HEK293 (cell line): Measurements from ENCODE around the gene NT5DC4.
A peak's percentile ranks its signal among the peaks of the same experiment; 100 is the strongest.

Experiments used
- CTCF ChIA-PET: fragments of 350-600 bp; formaldehyde crosslinking; extraction: SDS; loops from one replicate; lab custom pipeline; 2021; ENCODE audit warnings: antibody characterized with exemption; lab: Yijun Ruan, JAX
- POLR2A ChIA-PET: fragments of 300-600 bp; formaldehyde crosslinking; extraction: SDS; loops from one replicate; lab custom pipeline; 2020; ENCODE audit warnings: antibody characterized with exemption, inconsistent platforms; lab: Yijun Ruan, JAX
- H3K27ac ChIP-seq: fragments of 200-500 bp; sonication (Bioruptor generic); 2 replicates; pipeline ENCODE4 v1.5.1; 2014; ENCODE audit warnings: low read depth, low read length, control low read depth, inconsistent platforms; ENCODE audit errors: extremely low read depth
- H3K36me3 ChIP-seq, 2 experiments: fragments of 200-500 bp in 1 of 2; sonication (Bioruptor generic) in 1 of 2; 1 replicate in 1 of 2; 2 replicates in 1 of 2; pipeline ENCODE4 v1.5.1; 2014 to 2017; ENCODE audit warnings: inconsistent platforms in 2 of 2, low read length in 2 of 2; ENCODE audit not compliant: control insufficient read depth in 2 of 2, insufficient read depth in 1 of 2
- H3K4me1 ChIP-seq: fragments of 200-500 bp; sonication (Bioruptor generic); 2 replicates; pipeline ENCODE4 v1.5.1; 2014; ENCODE audit warnings: mild to moderate bottlenecking, low read length, inconsistent platforms; ENCODE audit not compliant: control insufficient read depth, insufficient read depth
- H3K4me3 ChIP-seq: 2 replicates; pipeline ENCODE4 v1.5.1; 2011; ENCODE audit warnings: low read depth, mild to moderate bottlenecking, control low read depth, low read length, moderate library complexity
- H3K9me3 ChIP-seq: fragments of 200-500 bp; sonication (Bioruptor generic); 2 replicates; pipeline ENCODE4 v1.5.1; 2014; ENCODE audit warnings: low read depth, low read length, inconsistent platforms; ENCODE audit not compliant: control insufficient read depth, insufficient read depth
- CTCF ChIP-seq: fragments of 450-650 bp; formaldehyde crosslinking; IDR thresholded peaks from 2 replicates; pipeline ENCODE4 v1.5.1; 2016; ENCODE audit warnings: missing biosample characterization, missing genetic modification characterization
- GLI4 ChIP-seq: fragments of 450-650 bp; formaldehyde crosslinking; IDR thresholded peaks from 2 replicates; pipeline ENCODE4 v1.5.1; 2016; ENCODE audit warnings: missing biosample characterization, missing genetic modification characterization
- HIC1 ChIP-seq: fragments of 450-650 bp; formaldehyde crosslinking; IDR thresholded peaks from 2 replicates; pipeline ENCODE4 v1.5.1; 2016; ENCODE audit warnings: missing biosample characterization, missing genetic modification characterization
- HOXD13 ChIP-seq: sonication (generic); formaldehyde crosslinking; IDR thresholded peaks from 2 replicates; pipeline ENCODE4 v1.8.0; 2022; ENCODE audit warnings: missing genetic modification reagents, borderline replicate concordance
- INSM2 ChIP-seq: fragments of 450-650 bp; formaldehyde crosslinking; IDR thresholded peaks from 2 replicates; pipeline ENCODE4 v1.5.1; 2016; ENCODE audit warnings: missing biosample characterization, missing genetic modification characterization
- PATZ1 ChIP-seq: fragments of 450-650 bp; formaldehyde crosslinking; IDR thresholded peaks from 2 replicates; pipeline ENCODE4 v1.5.1; 2016; ENCODE audit warnings: missing biosample characterization, missing genetic modification characterization
- PBX3 ChIP-seq: sonication (generic); formaldehyde crosslinking; IDR thresholded peaks from 2 replicates; pipeline ENCODE4 v1.8.1; 2022; ENCODE audit warnings: mild to moderate bottlenecking, moderate library complexity, missing genetic modification reagents
- PRDM1 ChIP-seq: fragments of 450-650 bp; formaldehyde crosslinking; IDR thresholded peaks from 2 replicates; pipeline ENCODE4; 2016; ENCODE audit warnings: missing biosample characterization, missing genetic modification characterization
- SP7 ChIP-seq: fragments of 450-650 bp; formaldehyde crosslinking; IDR thresholded peaks from 2 replicates; pipeline ENCODE4 v1.5.1; 2016; ENCODE audit warnings: missing biosample characterization, missing genetic modification characterization
- ZBTB17 ChIP-seq: fragments of 450-650 bp; formaldehyde crosslinking; IDR thresholded peaks from 2 replicates; pipeline ENCODE4 v1.5.1; 2016; ENCODE audit warnings: missing biosample characterization, missing genetic modification characterization
- ZBTB8A ChIP-seq: fragments of 450-650 bp; formaldehyde crosslinking; IDR thresholded peaks from 2 replicates; pipeline ENCODE4 v1.5.1; 2016; ENCODE audit warnings: missing biosample characterization, missing genetic modification characterization
- ZFP69B ChIP-seq: fragments of 450-650 bp; formaldehyde crosslinking; IDR thresholded peaks from 2 replicates; pipeline ENCODE4 v1.5.1; 2016; ENCODE audit warnings: missing biosample characterization, missing genetic modification characterization
- ZNF169 ChIP-seq: fragments of 450-650 bp; formaldehyde crosslinking; IDR thresholded peaks from 2 replicates; pipeline ENCODE4 v1.5.1; 2016; ENCODE audit warnings: missing biosample characterization, missing genetic modification characterization
- ZNF174 ChIP-seq: fragments of 450-650 bp; formaldehyde crosslinking; IDR thresholded peaks from 2 replicates; pipeline ENCODE4 v1.5.0; 2017; ENCODE audit warnings: missing biosample characterization, mild to moderate bottlenecking, missing genetic modification characterization
- ZNF2 ChIP-seq: fragments of 450-650 bp; formaldehyde crosslinking; IDR thresholded peaks from 2 replicates; pipeline ENCODE4 v1.5.1; 2016; ENCODE audit warnings: missing biosample characterization, missing genetic modification characterization
- ZNF335 ChIP-seq: fragments of 450-650 bp; formaldehyde crosslinking; conservative IDR thresholded peaks from 2 replicates; pipeline ENCODE4 v1.5.1; 2016; ENCODE audit warnings: missing biosample characterization, missing genetic modification characterization
- ZNF354C ChIP-seq: fragments of 450-650 bp; formaldehyde crosslinking; IDR thresholded peaks from 2 replicates; pipeline ENCODE4 v1.5.1; 2016; ENCODE audit warnings: missing biosample characterization, missing genetic modification characterization, low read depth, borderline replicate concordance
- ZNF501 ChIP-seq: fragments of 450-650 bp; formaldehyde crosslinking; IDR thresholded peaks from 2 replicates; pipeline ENCODE4 v1.5.1; 2016; ENCODE audit warnings: missing biosample characterization, missing genetic modification characterization
- ZNF654 ChIP-seq: fragments of 450-650 bp; formaldehyde crosslinking; IDR thresholded peaks from 2 replicates; pipeline ENCODE4 v1.5.1; 2016; ENCODE audit warnings: low read depth, missing biosample characterization, missing genetic modification characterization
- ZNF660 ChIP-seq: fragments of 450-650 bp; IDR thresholded peaks from 2 replicates; pipeline ENCODE4 v1.5.1; 2018; ENCODE audit warnings: missing biosample characterization, mild to moderate bottlenecking, missing genetic modification characterization
- ZNF677 ChIP-seq: fragments of 450-650 bp; IDR thresholded peaks from 2 replicates; pipeline ENCODE4 v1.5.0; 2018; ENCODE audit warnings: missing biosample characterization, mild to moderate bottlenecking, missing genetic modification characterization, moderate library complexity
- ZNF768 ChIP-seq: fragments of 450-650 bp; formaldehyde crosslinking; IDR thresholded peaks from 2 replicates; pipeline ENCODE4 v1.5.1; 2018; ENCODE audit warnings: missing biosample characterization, mild to moderate bottlenecking, missing genetic modification characterization
- ZNF837 ChIP-seq: fragments of 450-650 bp; formaldehyde crosslinking; IDR thresholded peaks from 2 replicates; pipeline ENCODE4 v1.5.1; 2016; ENCODE audit warnings: missing biosample characterization, missing genetic modification characterization

NT5DC4 gene

GRCh38 chr2:112725545-112726457 lies 5.0 kb downstream of the NT5DC4 start:
- no peak overlapping the region for H3K4me3 ChIP-seq
- POLR2A ChIA-PET = interaction anchor here (0.5 to 2.7 kb wide), 6 partner anchors 13 to 138 kb away, joined by 3 to 8 read pairs (median 3); no protein-coding TSS in a partner anchor
- CTCF ChIA-PET = interaction anchor here (0.6 to 8.9 kb wide), 40 partner anchors 10 to 1479 kb away, joined by 3 to 204 read pairs (median 6); partner anchors contain the start of genes CHCHD5 and SLC20A1
- 0 out of 2 replicates have a peak, but pooled peaks have one; percentile 47 for TF ChIP-seq ZNF768
- TF ChIP-seq HOXD13 (CRISPR knock-in tag) = no peak
- no peaks in the 10 kb centered on the region for H3K4me1 ChIP-seq
- H3K36me3 ChIP-seq = no peaks in the 10 kb centered on the region
- no peak overlapping the region for H3K27ac ChIP-seq
- no peaks in the 10 kb centered on the region for H3K9me3 ChIP-seq

- Histone ChIP-seq H3K9me3 (no peaks in the 10 kb centered on the region), H3K4me3 (no peak overlapping the region), H3K27ac (no peak overlapping the region), H3K36me3 (no peaks in the 10 kb centered on the region), H3K4me1 (no peaks in the 10 kb centered on the region)
- ChIA-PET POLR2A (interaction anchor here (0.5 to 2.7 kb wide), 4 partner anchors 80 to 139 kb away, joined by 3 to 8 read pairs (median 3); no protein-coding TSS in a partner anchor), CTCF (interaction anchor here (0.6 to 8.9 kb wide), 34 partner anchors 10 to 1480 kb away, joined by 3 to 204 read pairs (median 6); partner anchors contain the start of genes CHCHD5 and SLC20A1)
- peak; percentile 44; the same call in 1 of the 2 replicates for TF ChIP-seq PATZ1 (tag by site-specific recombination)
- TF ChIP-seq ZNF677 (tag by site-specific recombination) = no peak
- TF ChIP-seq ZNF169 = no peak
- no peak for TF ChIP-seq INSM2 (tag by site-specific recombination)
- peak; percentile 60 for TF ChIP-seq ZBTB17 (tag by site-specific recombination)
- TF ChIP-seq ZBTB8A (tag by site-specific recombination) = peak; percentile 79
- TF ChIP-seq SP7 (tag by site-specific recombination) = peak; percentile 40; the same call in 1 of the 2 replicates
- TF ChIP-seq ZNF335 (tag by site-specific recombination) = peak; percentile 43
- no peak for TF ChIP-seq GLI4 (tag by site-specific recombination)
- 0 out of 2 replicates have a peak, but pooled peaks have one; percentile 42 for TF ChIP-seq ZNF2
- peak; percentile 63; the same call in 1 of the 2 replicates for TF ChIP-seq HIC1 (tag by site-specific recombination)
- peak; percentile 42; the same call in 1 of the 2 replicates for TF ChIP-seq PRDM1
- no peak for TF ChIP-seq ZNF174 (tag by site-specific recombination)
- TF ChIP-seq ZNF501 (tag by site-specific recombination) = 0 out of 2 replicates have a peak, but pooled peaks have one; percentile 30
- no peak for TF ChIP-seq ZNF837 (tag by site-specific recombination)
- TF ChIP-seq ZNF654 = peak; percentile 91
- 0 out of 2 replicates have a peak, but pooled peaks have one; percentile 43 for TF ChIP-seq PBX3 (CRISPR knock-in tag)
- peak; percentile 98 for TF ChIP-seq CTCF
- TF ChIP-seq ZFP69B = no peak
- TF ChIP-seq ZNF660 (tag by site-specific recombination) = 0 out of 2 replicates have a peak, but pooled peaks have one; percentile 37
- TF ChIP-seq ZNF354C (tag by site-specific recombination) = no peak
Measured at GRCh38 chr2:112726487-112727190, 5.8 kb downstream of the NT5DC4 start.
